ENCODE results near the gene EPS8L3.

- TF ChIP-seq ATF3 (IDR thresholded peaks at IDR 0.05) (no peak), EZH2 (IDR thresholded peaks at IDR 0.05) (no peak)
Measured at GRCh38 chr1:109783436-109783835, 19.7 kb upstream of the EPS8L3 start.

Measured in HCT116 (cell line).